Measurements from ENCODE around the gene GFI1B. TPM values are rescaled to one million over a fixed set of nuclear protein-coding genes. Genes with fewer than 3 reads are reported as not detected.

GFI1B gene
- under 1 TPM in 1 of 2 donors, not detected in 1; 0.12 TPM for total RNA-seq

DNA sequence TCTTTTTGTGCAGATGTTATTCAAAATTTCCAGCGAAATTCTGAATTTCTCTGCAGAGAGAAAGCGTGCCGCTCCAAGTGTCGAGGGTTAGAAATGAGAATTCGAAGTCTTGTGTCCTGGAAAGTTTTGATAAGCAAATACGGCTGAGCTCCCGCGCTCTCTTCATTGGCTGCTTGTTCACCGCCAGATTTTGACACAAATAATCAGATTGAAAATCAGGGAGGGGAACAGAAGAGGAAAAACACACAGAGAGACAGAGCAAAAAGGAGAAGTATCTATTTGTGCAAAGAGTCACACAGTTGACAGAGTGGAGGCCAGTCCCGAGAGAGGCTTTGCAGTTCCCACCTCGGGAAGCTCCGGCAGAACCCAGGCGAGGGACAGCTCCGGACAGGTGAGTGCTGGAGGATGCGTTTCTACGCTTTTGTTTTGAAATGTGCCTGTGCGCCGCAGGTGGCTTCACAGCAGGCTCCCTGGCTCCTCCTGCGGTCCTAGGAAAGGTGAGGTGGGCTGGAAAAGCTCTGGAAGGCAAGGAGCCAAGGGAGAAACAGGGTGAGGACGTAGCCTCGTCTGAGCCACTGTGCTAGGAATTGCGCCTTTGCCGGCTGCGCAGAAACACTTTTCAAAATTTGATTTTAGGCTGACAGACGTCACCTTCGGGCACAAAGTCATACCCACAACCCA lies at the start of gene GFI1B:
GFI1B (plus strand) TSS at position 244 of the 681 bp plus-strand sequence. CDS start 7,985 bp downstream, outside the sequence.
- Mint-ChIP-seq H3K9me3 (no peaks in the 10 kb centered on the region), H3K36me3 (ENCODE audit: insufficient read depth in 2 of 2) (no peaks in the 10 kb centered on the region), H3K4me1 (ENCODE audit: low read depth) (peaks cover 9% of the 10 kb centered on the region), H3K27me3 (ENCODE audit: low read depth) (peaks cover 69% of the 10 kb centered on the region), H3K27ac (no peak within 1 kb of the TSS), H3K4me3 (peak within 1 kb of the TSS; percentile 2 to 57)
- ATAC-seq (replicated peaks in 1 of 2) (no peak), DNase-seq (no peak)

- Mint-ChIP-seq H3K4me1 (ENCODE audit: low read depth) (peaks cover 8% of the 10 kb centered on the region), H3K36me3 (ENCODE audit: insufficient read depth in 2 of 2) (peaks cover 4 to 5% of the 10 kb centered on the region in 2 donors), H3K4me3 (no peak overlapping the region), H3K9me3 (no peaks in the 10 kb centered on the region), H3K27ac (no peak overlapping the region), H3K27me3 (ENCODE audit: low read depth) (no peaks in the 10 kb centered on the region)
- ATAC-seq (replicated peaks in 1 of 2) (no peak), DNase-seq (no peak)
These were observed 47.2 kb upstream of the GFI1B start for GRCh38 chr9:132931178-132931735.

GRCh38 chr9:132935026-132935425 lies 43.5 kb upstream of the GFI1B start:
- H3K9me3 Mint-ChIP-seq = no peaks in the 10 kb centered on the region

DNA sequence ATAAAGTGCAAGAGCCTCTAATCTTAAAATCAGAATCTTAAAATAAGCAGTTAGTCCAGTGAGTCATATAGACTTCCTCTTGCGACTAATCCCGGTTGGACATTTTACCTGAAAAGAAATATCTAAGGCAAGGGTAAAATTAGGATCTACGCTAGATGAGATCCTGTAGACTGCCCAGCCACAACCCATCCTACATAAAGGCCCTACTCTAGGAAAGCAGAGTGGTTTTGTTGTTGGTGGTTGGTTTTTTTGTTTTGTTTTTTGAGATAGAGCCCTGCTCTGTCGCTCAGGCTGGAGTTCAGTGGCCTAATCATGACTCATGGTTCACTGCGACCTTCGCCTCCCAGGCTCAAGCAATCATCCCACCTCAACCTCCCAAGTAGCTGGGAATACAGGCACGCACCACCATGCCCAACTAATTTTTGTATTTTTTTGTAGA lies 41.0 kb upstream of the GFI1B start:
- H3K27me3 Mint-ChIP-seq (ENCODE audit: low read depth) = no peaks in the 10 kb centered on the region
- no peaks in the 10 kb centered on the region for H3K9me3 Mint-ChIP-seq
- H3K4me1 Mint-ChIP-seq (ENCODE audit: low read depth) = peaks cover 13% of the 10 kb centered on the region
- no peak for DNase-seq
- H3K36me3 Mint-ChIP-seq (ENCODE audit: insufficient read depth in 2 of 2) = no peaks in the 10 kb centered on the region
- H3K27ac Mint-ChIP-seq = no peak overlapping the region
- no peak overlapping the region for H3K4me3 Mint-ChIP-seq
- ATAC-seq (replicated peaks in 1 of 2) = no peak

More at GRCh38 chr9:132935026-132935425, 43.5 kb upstream of the GFI1B start:
- DNase-seq (no peak), ATAC-seq (replicated peaks in 1 of 2) (no peak)
- H3K36me3 Mint-ChIP-seq (ENCODE audit: insufficient read depth in 2 of 2) = no peaks in the 10 kb centered on the region
- H3K4me3 Mint-ChIP-seq = no peak overlapping the region
- no peaks in the 10 kb centered on the region for H3K27me3 Mint-ChIP-seq (ENCODE audit: low read depth)
- peaks cover 8% of the 10 kb centered on the region for H3K4me1 Mint-ChIP-seq (ENCODE audit: low read depth)
- no peak overlapping the region for H3K27ac Mint-ChIP-seq

- Mint-ChIP-seq H3K36me3 (ENCODE audit: insufficient read depth in 2 of 2) (no peaks in the 10 kb centered on the region), H3K9me3 (no peaks in the 10 kb centered on the region), H3K4me3 (no peak overlapping the region), H3K27me3 (ENCODE audit: low read depth) (no peaks in the 10 kb centered on the region), H3K27ac (no peak overlapping the region), H3K4me1 (ENCODE audit: low read depth) (peaks cover 27% of the 10 kb centered on the region)
- DNase-seq (no peak), ATAC-seq (replicated peaks in 1 of 2) (no peak)
These were observed 39.3 kb upstream of the GFI1B start for GRCh38 chr9:132939169-132939568.

GRCh38 chr9:132942541-132943182 lies 35.8 kb upstream of the GFI1B start:
- no peaks in the 10 kb centered on the region for H3K27me3 Mint-ChIP-seq (ENCODE audit: low read depth)
- peak overlapping the region; percentile 57 for H3K27ac Mint-ChIP-seq
- peak overlapping the region; percentile 90 to 95 for H3K4me3 Mint-ChIP-seq
- peaks cover 26% of the 10 kb centered on the region for H3K4me1 Mint-ChIP-seq (ENCODE audit: low read depth)
- DNase-seq (no peak), ATAC-seq (replicated peaks in 1 of 2) (no peak)
- no peaks in the 10 kb centered on the region for H3K36me3 Mint-ChIP-seq (ENCODE audit: insufficient read depth in 2 of 2)
- no peaks in the 10 kb centered on the region for H3K9me3 Mint-ChIP-seq

GRCh38 chr9:132943651-132944293 lies 34.7 kb upstream of the GFI1B start:
- no peak for ATAC-seq (replicated peaks in 1 of 2)
- Mint-ChIP-seq H3K4me3 (peak overlapping the region; percentile 90 to 95), H3K27me3 (ENCODE audit: low read depth) (no peaks in the 10 kb centered on the region), H3K36me3 (ENCODE audit: insufficient read depth in 2 of 2) (no peaks in the 10 kb centered on the region), H3K9me3 (no peaks in the 10 kb centered on the region), H3K4me1 (ENCODE audit: low read depth) (peaks cover 26% of the 10 kb centered on the region), H3K27ac (peak overlapping the region; percentile 75)
- peak in 1 of 2 donors; percentile 4 for DNase-seq

DNA sequence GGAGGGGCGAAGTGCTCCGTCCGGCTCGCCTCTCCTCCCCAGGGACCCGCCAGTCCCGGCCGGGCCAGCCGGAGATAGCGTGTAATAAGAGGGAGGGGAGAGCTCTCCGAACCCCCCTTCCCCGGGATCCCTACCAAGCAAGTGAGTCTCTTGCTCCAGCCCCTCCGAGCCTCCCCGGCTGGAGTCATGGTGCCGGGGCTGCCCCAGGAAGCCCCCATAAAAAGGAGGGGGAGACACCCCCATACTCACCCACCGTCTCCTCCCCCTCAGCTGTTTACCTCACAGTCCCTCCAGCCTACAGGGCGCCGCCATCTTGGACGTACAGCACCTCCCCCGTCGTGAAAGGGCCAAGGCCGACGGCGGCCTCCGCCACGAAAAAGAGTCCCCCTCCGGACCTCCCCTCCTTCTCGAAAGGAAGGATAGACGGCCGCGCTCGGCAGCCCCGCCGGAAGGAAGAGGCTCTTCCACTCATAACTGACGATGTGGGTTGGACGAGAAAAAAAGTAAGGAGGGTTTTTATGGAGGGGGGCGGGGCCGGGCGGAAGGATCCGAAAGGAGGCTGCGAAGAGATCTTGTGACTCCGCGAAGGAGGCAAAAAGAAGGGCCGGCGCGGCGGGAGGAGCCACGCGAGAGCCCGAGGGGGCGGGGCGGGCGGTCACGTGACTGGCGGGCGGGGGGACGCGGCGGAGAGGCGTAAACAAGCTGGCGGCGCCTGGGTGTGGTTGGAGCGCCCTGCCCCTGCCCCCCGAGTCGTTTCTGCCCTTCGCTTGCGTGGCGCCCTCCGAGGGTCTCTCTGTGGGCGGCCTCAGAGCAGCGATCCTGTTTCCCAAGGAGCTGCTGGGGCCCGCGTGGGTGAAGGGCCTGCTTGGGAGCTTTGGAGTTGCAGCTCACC lies 34.0 kb upstream of the GFI1B start, which contains the start of gene TSC1:
TSC1 (minus strand) TSS at position 323 of the 892 bp plus-strand sequence. CDS start 15,744 bp downstream, outside the sequence.
- H3K9me3 Mint-ChIP-seq = no peaks in the 10 kb centered on the region
- peak within 1 kb of the TSS; percentile 99 for H3K27ac Mint-ChIP-seq
- ATAC-seq (replicated peaks in 1 of 2) (peak; percentile 88), DNase-seq (peak; percentile 97 to 98)
- H3K36me3 Mint-ChIP-seq (ENCODE audit: insufficient read depth in 2 of 2) = no peaks in the 10 kb centered on the region
- H3K4me3 Mint-ChIP-seq = peak within 1 kb of the TSS; percentile 90 to 95
- H3K4me1 Mint-ChIP-seq (ENCODE audit: low read depth) = peaks cover 26% of the 10 kb centered on the region
- H3K27me3 Mint-ChIP-seq (ENCODE audit: low read depth) = no peaks in the 10 kb centered on the region

DNA sequence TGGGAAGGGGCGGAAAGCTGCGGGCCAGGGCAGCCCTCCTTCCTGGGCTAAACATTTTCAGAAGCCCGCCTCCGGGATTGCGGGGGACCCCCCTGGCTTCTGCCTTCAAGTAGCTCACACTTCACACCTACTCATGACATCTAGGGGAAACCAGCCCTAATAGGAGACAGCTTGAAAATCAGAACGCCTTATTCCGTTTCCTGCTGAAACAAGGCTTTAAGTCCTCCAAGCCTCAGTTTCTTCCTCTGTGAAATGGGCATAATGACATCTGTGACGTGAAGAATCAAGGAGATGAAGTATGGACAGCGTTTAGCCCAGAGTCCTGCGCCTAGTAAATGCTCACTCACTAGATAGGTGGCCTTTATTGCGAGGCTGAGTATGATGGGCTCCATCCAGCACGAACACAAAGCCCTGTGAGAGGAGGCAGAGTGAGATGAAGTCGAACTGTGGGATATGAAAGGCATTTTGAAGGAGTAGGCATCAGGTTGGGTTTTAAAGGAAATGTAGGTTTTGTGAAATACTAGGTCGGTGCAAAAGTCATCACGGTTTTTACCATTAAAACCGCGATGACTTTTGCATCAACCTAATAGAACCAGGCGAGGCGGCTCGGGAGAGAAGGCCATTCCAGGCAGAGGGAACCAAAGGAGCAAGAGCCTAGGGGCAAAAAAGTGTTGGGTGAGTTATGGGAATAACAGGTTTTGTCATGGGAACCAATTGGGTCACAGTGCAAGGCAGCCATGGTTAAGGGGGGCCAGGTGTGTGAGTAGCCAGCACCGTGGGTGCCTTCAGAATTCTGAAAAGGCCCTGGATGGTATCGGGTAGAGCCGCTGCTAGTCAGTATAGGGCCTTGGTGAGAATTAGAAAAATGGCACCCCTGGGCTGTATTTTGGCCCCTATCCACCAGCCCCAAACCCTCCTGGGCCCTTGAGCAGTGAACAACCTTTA lies 33.0 kb upstream of the GFI1B start:
- Mint-ChIP-seq H3K4me3 (peak overlapping the region; percentile 90 to 95), H3K4me1 (ENCODE audit: low read depth) (peaks cover 26% of the 10 kb centered on the region), H3K9me3 (no peaks in the 10 kb centered on the region), H3K36me3 (ENCODE audit: insufficient read depth in 2 of 2) (no peaks in the 10 kb centered on the region), H3K27ac (peak overlapping the region; percentile 99), H3K27me3 (ENCODE audit: low read depth) (no peaks in the 10 kb centered on the region)
- ATAC-seq (replicated peaks in 1 of 2) (no peak), DNase-seq (no peak)

DNA sequence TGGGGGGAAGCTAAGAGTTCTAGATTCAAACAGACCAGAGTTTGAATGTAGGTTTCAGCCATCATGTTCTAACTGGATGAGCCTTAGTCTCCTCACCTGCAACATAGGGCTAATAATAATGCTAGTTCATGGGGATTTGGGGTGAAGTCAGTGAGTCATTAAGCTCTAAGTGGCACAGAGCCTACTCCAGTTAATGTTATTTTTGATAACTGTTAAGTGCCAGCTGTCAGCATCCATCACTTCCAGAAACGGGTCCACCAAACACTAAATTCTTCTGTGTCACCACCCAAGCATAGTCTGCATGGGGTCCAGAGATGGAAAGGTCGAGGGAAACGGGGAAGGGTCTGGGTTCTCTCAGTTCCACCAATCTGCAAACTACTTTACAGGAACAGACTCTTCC lies 32.3 kb upstream of the GFI1B start:
- no peaks in the 10 kb centered on the region for H3K36me3 Mint-ChIP-seq (ENCODE audit: insufficient read depth in 2 of 2)
- peaks cover 26% of the 10 kb centered on the region for H3K4me1 Mint-ChIP-seq (ENCODE audit: low read depth)
- H3K27me3 Mint-ChIP-seq (ENCODE audit: low read depth) = no peaks in the 10 kb centered on the region
- H3K9me3 Mint-ChIP-seq = no peaks in the 10 kb centered on the region
- H3K4me3 Mint-ChIP-seq = no peak overlapping the region
- no peak for ATAC-seq (replicated peaks in 1 of 2)
- DNase-seq = no peak
- H3K27ac Mint-ChIP-seq = no peak overlapping the region

DNA sequence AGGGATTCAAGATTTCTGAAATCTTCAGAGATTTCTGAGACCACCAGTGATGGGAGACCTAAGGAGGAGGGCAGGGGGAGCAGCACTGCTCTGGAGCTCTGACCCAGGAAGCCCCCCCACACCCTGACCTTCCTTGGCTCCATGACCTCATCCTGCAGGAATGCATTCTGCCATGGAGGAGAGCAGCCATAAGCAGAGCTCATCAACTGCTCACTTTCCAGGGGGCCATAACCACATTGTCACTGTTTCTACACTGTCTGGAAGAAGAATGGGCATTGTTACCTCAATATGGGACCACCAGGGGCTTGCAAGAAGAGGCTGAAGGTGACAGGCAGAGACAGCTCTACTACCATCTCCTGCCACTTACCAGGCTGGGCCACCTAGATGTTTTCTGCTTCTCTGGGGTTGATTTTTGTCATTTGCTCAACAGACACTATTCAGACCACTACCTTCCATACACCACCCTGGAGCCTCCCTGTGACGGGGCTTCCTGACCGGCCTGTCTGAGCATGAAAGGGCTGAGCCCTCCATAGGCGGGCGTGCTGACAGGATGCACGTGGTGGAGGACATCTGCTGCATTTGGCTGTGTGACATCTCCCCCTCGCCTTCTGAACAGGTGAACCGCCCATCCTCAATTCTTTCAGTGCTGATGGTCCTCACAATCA lies 31.7 kb upstream of the GFI1B start:
- Mint-ChIP-seq H3K36me3 (ENCODE audit: insufficient read depth in 2 of 2) (no peaks in the 10 kb centered on the region), H3K9me3 (no peaks in the 10 kb centered on the region), H3K4me1 (ENCODE audit: low read depth) (peaks cover 26% of the 10 kb centered on the region), H3K27me3 (ENCODE audit: low read depth) (no peaks in the 10 kb centered on the region), H3K27ac (no peak overlapping the region), H3K4me3 (no peak overlapping the region)
- ATAC-seq (replicated peaks in 1 of 2) = no peak
- DNase-seq = no peak

Measured in activated T-cell treated with anti-CD3 and anti-CD28 coated beads, Interleukin-2, amount 50 U/mL, for 72 hours (primary cell).